ENCODE measurements around the gene LAMB4. TPM values are rescaled to one million over a fixed set of nuclear protein-coding genes. Genes with fewer than 3 reads are reported as not detected.

The LAMB4 gene
- polyA plus RNA-seq, 2 donors = 3.5 to 4.9 TPM

- Histone ChIP-seq H3K27me3 (ENCODE audit: control insufficient read depth in 1 of 2, insufficient read depth in 2 of 2, low read length in 2 of 2) (no peaks in the 10 kb centered on the region), H3K36me3 (ENCODE audit: control insufficient read depth in 2 of 2, insufficient read depth in 2 of 2, low read length in 1 of 2) (no peaks in the 10 kb centered on the region), H3K4me1 (ENCODE audit: control insufficient read depth in 2 of 2, insufficient read depth in 2 of 2, low read length in 1 of 2) (no peaks in the 10 kb centered on the region), H3K9me3 (ENCODE audit: control insufficient read depth in 2 of 2, insufficient read depth in 1 of 2, low read depth in 1 of 2, low read length in 1 of 2) (no peaks in the 10 kb centered on the region), H3K27ac (ENCODE audit: low read depth in 2 of 2, low read length in 1 of 2) (no peak overlapping the region), H3K4me3 (ENCODE audit: low read depth in 1 of 2, low read length in 2 of 2) (no peak overlapping the region)
- 44 to 54% methylated on average over 3 of the region's 3 CpGs for WGBS, 2 donors
These were observed 14.8 kb upstream of the LAMB4 start for GRCh38 chr7:108144931-108145330.

- no peak overlapping the region for H3K4me3 ChIP-seq (ENCODE audit: low read depth in 1 of 2, low read length in 2 of 2)
- no peaks in the 10 kb centered on the region for H3K9me3 ChIP-seq (ENCODE audit: control insufficient read depth in 2 of 2, insufficient read depth in 1 of 2, low read depth in 1 of 2, low read length in 1 of 2)
- no peaks in the 10 kb centered on the region for H3K4me1 ChIP-seq (ENCODE audit: control insufficient read depth in 2 of 2, insufficient read depth in 2 of 2, low read length in 1 of 2)
- peaks cover 0 to 2% of the 10 kb centered on the region in 2 donors for H3K27me3 ChIP-seq (ENCODE audit: control insufficient read depth in 1 of 2, insufficient read depth in 2 of 2, low read length in 2 of 2)
- WGBS, 2 donors = 94 to 96% methylated on average over 6 of the region's 6 CpGs
- H3K36me3 ChIP-seq (ENCODE audit: control insufficient read depth in 2 of 2, insufficient read depth in 2 of 2, low read length in 1 of 2) = no peaks in the 10 kb centered on the region
- no peak overlapping the region for H3K27ac ChIP-seq (ENCODE audit: low read depth in 2 of 2, low read length in 1 of 2)
These were observed 13.7 kb upstream of the LAMB4 start for GRCh38 chr7:108143658-108144420.

DNA sequence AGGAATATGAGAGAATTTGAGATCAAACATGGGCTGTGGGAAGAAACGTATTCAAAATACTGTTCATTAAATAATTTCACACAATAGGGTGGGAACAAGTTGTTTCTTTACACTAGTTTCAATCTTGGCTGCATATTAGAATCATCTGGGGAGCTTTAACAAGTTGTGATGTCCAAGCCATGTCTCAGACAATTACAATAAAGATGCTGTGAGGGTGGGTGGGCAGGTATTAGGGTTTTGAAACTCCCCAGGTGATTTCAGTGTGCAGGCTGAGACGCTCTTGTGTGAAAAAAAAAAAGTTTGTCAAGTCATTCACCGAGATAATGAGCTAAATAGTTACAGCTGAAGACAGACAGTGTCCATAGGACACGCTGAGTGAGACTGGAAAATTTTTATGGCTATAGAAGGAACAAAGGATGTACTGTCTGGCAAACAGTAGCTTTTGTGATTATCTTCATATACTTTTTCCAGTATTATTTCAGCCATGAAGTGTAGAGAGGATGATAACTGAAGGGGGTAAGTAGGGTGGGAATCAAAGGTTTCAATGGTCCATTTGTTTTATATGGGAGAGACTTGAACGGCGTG is 12.6 kb upstream of the LAMB4 start:
- peaks cover 0 to 2% of the 10 kb centered on the region in 2 donors for H3K27me3 ChIP-seq (ENCODE audit: control insufficient read depth in 1 of 2, insufficient read depth in 2 of 2, low read length in 2 of 2)
- H3K36me3 ChIP-seq (ENCODE audit: control insufficient read depth in 2 of 2, insufficient read depth in 2 of 2, low read length in 1 of 2) = no peaks in the 10 kb centered on the region
- H3K4me1 ChIP-seq (ENCODE audit: control insufficient read depth in 2 of 2, insufficient read depth in 2 of 2, low read length in 1 of 2) = no peaks in the 10 kb centered on the region
- no peaks in the 10 kb centered on the region for H3K9me3 ChIP-seq (ENCODE audit: control insufficient read depth in 2 of 2, insufficient read depth in 1 of 2, low read depth in 1 of 2, low read length in 1 of 2)
- H3K4me3 ChIP-seq (ENCODE audit: low read depth in 1 of 2, low read length in 2 of 2) = no peak overlapping the region
- H3K27ac ChIP-seq (ENCODE audit: low read depth in 2 of 2, low read length in 1 of 2) = no peak overlapping the region
- WGBS, 2 donors = 77 to 91% methylated on average over 6 of the region's 6 CpGs

- Histone ChIP-seq H3K27me3 (ENCODE audit: control insufficient read depth in 1 of 2, insufficient read depth in 2 of 2, low read length in 2 of 2) (peaks cover 0 to 2% of the 10 kb centered on the region in 2 donors), H3K9me3 (ENCODE audit: control insufficient read depth in 2 of 2, insufficient read depth in 1 of 2, low read depth in 1 of 2, low read length in 1 of 2) (no peaks in the 10 kb centered on the region), H3K4me1 (ENCODE audit: control insufficient read depth in 2 of 2, insufficient read depth in 2 of 2, low read length in 1 of 2) (no peaks in the 10 kb centered on the region), H3K27ac (ENCODE audit: low read depth in 2 of 2, low read length in 1 of 2) (no peak overlapping the region), H3K4me3 (ENCODE audit: low read depth in 1 of 2, low read length in 2 of 2) (no peak overlapping the region), H3K36me3 (ENCODE audit: control insufficient read depth in 2 of 2, insufficient read depth in 2 of 2, low read length in 1 of 2) (no peaks in the 10 kb centered on the region)
- 94% methylated on average over 4 of the region's 4 CpGs for WGBS, 2 donors
These were observed 12.0 kb upstream of the LAMB4 start for GRCh38 chr7:108142180-108142579.

- Histone ChIP-seq H3K4me1 (ENCODE audit: control insufficient read depth in 2 of 2, insufficient read depth in 2 of 2, low read length in 1 of 2) (no peaks in the 10 kb centered on the region), H3K27me3 (ENCODE audit: control insufficient read depth in 1 of 2, insufficient read depth in 2 of 2, low read length in 2 of 2) (peaks cover 0 to 2% of the 10 kb centered on the region in 2 donors), H3K4me3 (ENCODE audit: low read depth in 1 of 2, low read length in 2 of 2) (no peak overlapping the region), H3K9me3 (ENCODE audit: control insufficient read depth in 2 of 2, insufficient read depth in 1 of 2, low read depth in 1 of 2, low read length in 1 of 2) (no peaks in the 10 kb centered on the region), H3K36me3 (ENCODE audit: control insufficient read depth in 2 of 2, insufficient read depth in 2 of 2, low read length in 1 of 2) (no peaks in the 10 kb centered on the region), H3K27ac (ENCODE audit: low read depth in 2 of 2, low read length in 1 of 2) (no peak overlapping the region)
These were observed 10.5 kb upstream of the LAMB4 start for GRCh38 chr7:108140671-108141070.

GRCh38 chr7:108138911-108139310 is 8.8 kb upstream of the LAMB4 start:
- H3K27me3 ChIP-seq (ENCODE audit: control insufficient read depth in 1 of 2, insufficient read depth in 2 of 2, low read length in 2 of 2) = peaks cover 0 to 2% of the 10 kb centered on the region in 2 donors

GRCh38 chr7:108137993-108138392 is 7.8 kb upstream of the LAMB4 start:
- Histone ChIP-seq H3K9me3 (ENCODE audit: control insufficient read depth in 2 of 2, insufficient read depth in 1 of 2, low read depth in 1 of 2, low read length in 1 of 2) (no peaks in the 10 kb centered on the region), H3K4me1 (ENCODE audit: control insufficient read depth in 2 of 2, insufficient read depth in 2 of 2, low read length in 1 of 2) (no peaks in the 10 kb centered on the region), H3K27me3 (ENCODE audit: control insufficient read depth in 1 of 2, insufficient read depth in 2 of 2, low read length in 2 of 2) (peaks cover 0 to 2% of the 10 kb centered on the region in 2 donors), H3K36me3 (ENCODE audit: control insufficient read depth in 2 of 2, insufficient read depth in 2 of 2, low read length in 1 of 2) (no peaks in the 10 kb centered on the region), H3K27ac (ENCODE audit: low read depth in 2 of 2, low read length in 1 of 2) (no peak overlapping the region), H3K4me3 (ENCODE audit: low read depth in 1 of 2, low read length in 2 of 2) (no peak overlapping the region)
- WGBS, 2 donors = 62 to 70% methylated on average over 4 of the region's 4 CpGs

More at GRCh38 chr7:108138911-108139310, 8.8 kb upstream of the LAMB4 start:
- no peak overlapping the region for H3K4me3 ChIP-seq (ENCODE audit: low read depth in 1 of 2, low read length in 2 of 2)
- H3K27ac ChIP-seq (ENCODE audit: low read depth in 2 of 2, low read length in 1 of 2) = no peak overlapping the region
- no peaks in the 10 kb centered on the region for H3K36me3 ChIP-seq (ENCODE audit: control insufficient read depth in 2 of 2, insufficient read depth in 2 of 2, low read length in 1 of 2)
- no peaks in the 10 kb centered on the region for H3K9me3 ChIP-seq (ENCODE audit: control insufficient read depth in 2 of 2, insufficient read depth in 1 of 2, low read depth in 1 of 2, low read length in 1 of 2)
- no peaks in the 10 kb centered on the region for H3K4me1 ChIP-seq (ENCODE audit: control insufficient read depth in 2 of 2, insufficient read depth in 2 of 2, low read length in 1 of 2)

DNA sequence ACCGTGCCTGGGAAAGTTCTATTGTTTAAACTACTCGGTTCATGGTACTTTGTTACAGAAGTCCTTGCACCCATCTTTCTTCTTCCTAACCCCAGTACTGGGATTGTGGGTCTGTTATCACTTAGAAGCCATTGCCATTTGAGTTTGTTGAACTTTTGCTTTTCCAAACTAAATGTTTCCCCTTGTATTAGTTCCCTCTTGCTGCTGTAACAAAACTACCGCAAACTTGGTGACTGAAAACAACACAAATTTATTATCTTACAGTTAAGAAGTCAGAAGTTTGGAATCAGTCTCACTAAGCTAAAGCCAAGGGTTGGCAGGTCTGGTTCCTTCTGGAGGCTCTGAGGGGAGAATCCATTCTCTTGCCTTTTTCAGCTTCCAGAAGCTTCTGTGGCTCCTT is 6.9 kb upstream of the LAMB4 start:
- H3K4me3 ChIP-seq (ENCODE audit: low read depth in 1 of 2, low read length in 2 of 2) = no peak overlapping the region
- H3K36me3 ChIP-seq (ENCODE audit: control insufficient read depth in 2 of 2, insufficient read depth in 2 of 2, low read length in 1 of 2) = no peaks in the 10 kb centered on the region
- 90 to 95% methylated on average over 3 of the region's 3 CpGs for WGBS, 2 donors
- H3K4me1 ChIP-seq (ENCODE audit: control insufficient read depth in 2 of 2, insufficient read depth in 2 of 2, low read length in 1 of 2) = peaks cover 0 to 3% of the 10 kb centered on the region in 2 donors
- peaks cover 0 to 2% of the 10 kb centered on the region in 2 donors for H3K27me3 ChIP-seq (ENCODE audit: control insufficient read depth in 1 of 2, insufficient read depth in 2 of 2, low read length in 2 of 2)
- H3K9me3 ChIP-seq (ENCODE audit: control insufficient read depth in 2 of 2, insufficient read depth in 1 of 2, low read depth in 1 of 2, low read length in 1 of 2) = no peaks in the 10 kb centered on the region
- no peak overlapping the region for H3K27ac ChIP-seq (ENCODE audit: low read depth in 2 of 2, low read length in 1 of 2)

DNA sequence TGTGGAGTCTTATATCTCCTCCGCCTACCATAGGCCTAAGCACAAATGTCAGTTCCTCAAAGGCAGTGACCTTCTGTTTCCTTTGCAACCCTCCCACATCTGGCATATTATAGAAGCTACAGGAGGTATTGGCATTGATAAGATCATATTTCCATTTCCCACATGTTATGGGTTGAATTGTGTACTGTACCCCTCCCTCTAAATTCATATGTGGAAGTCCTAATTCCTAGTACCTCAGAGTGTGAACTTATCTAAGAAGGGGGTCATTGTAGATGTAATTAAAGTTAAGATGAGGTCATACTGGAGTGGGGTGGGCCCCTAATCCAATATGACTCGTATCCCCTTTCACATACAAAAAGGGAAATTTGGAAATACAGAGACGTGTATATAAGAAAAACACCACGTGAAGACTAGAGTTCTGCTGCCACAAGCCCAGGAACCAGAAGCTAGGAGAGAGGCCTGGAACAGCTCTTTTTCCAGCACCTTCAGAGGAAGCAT is 6.1 kb upstream of the LAMB4 start:
- no peak overlapping the region for H3K4me3 ChIP-seq (ENCODE audit: low read depth in 1 of 2, low read length in 2 of 2)
- no peak overlapping the region for H3K27ac ChIP-seq (ENCODE audit: low read depth in 2 of 2, low read length in 1 of 2)
- H3K4me1 ChIP-seq (ENCODE audit: control insufficient read depth in 2 of 2, insufficient read depth in 2 of 2, low read length in 1 of 2) = peaks cover 0 to 3% of the 10 kb centered on the region in 2 donors

More for the DNA sequence above, 6.1 kb upstream of the LAMB4 start:
- WGBS, 2 donors = 82 to 87% methylated on average over 4 of the region's 4 CpGs
- no peaks in the 10 kb centered on the region for H3K36me3 ChIP-seq (ENCODE audit: control insufficient read depth in 2 of 2, insufficient read depth in 2 of 2, low read length in 1 of 2)
- no peaks in the 10 kb centered on the region for H3K9me3 ChIP-seq (ENCODE audit: control insufficient read depth in 2 of 2, insufficient read depth in 1 of 2, low read depth in 1 of 2, low read length in 1 of 2)
- H3K27me3 ChIP-seq (ENCODE audit: control insufficient read depth in 1 of 2, insufficient read depth in 2 of 2, low read length in 2 of 2) = peaks cover 0 to 2% of the 10 kb centered on the region in 2 donors

Measured in esophagus (tissue), 2 donors.